Epithelial cell of esophagus (primary cell): ENCODE results near the gene SLC25A33.
"Not testable (repeated sequence)": the region's sequence is repeated elsewhere in the genome, so short reads cannot be mapped to it uniquely, and the experiment has no call there.

Experiments
- DNase-seq: peaks from one replicate; pipeline ENCODE4 v3.0.0; 2010; ENCODE audit warnings: low read depth
- H3K4me3 ChIP-seq: 2 replicates; pipeline ENCODE4 v1.5.1; 2011; ENCODE audit warnings: mild to moderate bottlenecking, low read length, control low read depth
- CTCF ChIP-seq: IDR thresholded peaks from 2 replicates; pipeline ENCODE4 v1.5.1; 2011; ENCODE audit warnings: low read depth, mild to moderate bottlenecking, low read length, control low read depth, inconsistent platforms; ENCODE audit not compliant: insufficient read depth; ENCODE audit errors: missing control alignments

Gene SLC25A33

GRCh38 chr1:9615316-9616063, 76.2 kb downstream of the SLC25A33 start:
- peak; percentile 59 for DNase-seq

GRCh38 chr1:9618909-9619679, 79.8 kb downstream of the SLC25A33 start:
- DNase-seq = no peak
- TF ChIP-seq CTCF = no peak
- no peak overlapping the region for H3K4me3 ChIP-seq

More at GRCh38 chr1:9615316-9616063, 76.2 kb downstream of the SLC25A33 start:
- peak; percentile 69 for TF ChIP-seq CTCF
- no peak overlapping the region for H3K4me3 ChIP-seq

- no peak overlapping the region for H3K4me3 ChIP-seq
- no peak for TF ChIP-seq CTCF
- DNase-seq = peak; percentile 12
Observed at GRCh38 chr1:9621032-9621431, 81.8 kb downstream of the SLC25A33 start.

- DNase-seq = no peak
- no peak for TF ChIP-seq CTCF
- H3K4me3 ChIP-seq = no peak overlapping the region
Observed at GRCh38 chr1:9624081-9624480, 84.8 kb downstream of the SLC25A33 start.

- not testable (repeated sequence) for H3K4me3 ChIP-seq, DNase-seq
Observed at GRCh38 chr1:9625030-9625429, 85.8 kb downstream of the SLC25A33 start.

GRCh38 chr1:9626201-9626608, 86.9 kb downstream of the SLC25A33 start:
- TF ChIP-seq CTCF = no peak
- H3K4me3 ChIP-seq = no peak overlapping the region
- no peak for DNase-seq

GRCh38 chr1:9628541-9629444, 89.5 kb downstream of the SLC25A33 start:
- no peak overlapping the region for H3K4me3 ChIP-seq

More at GRCh38 chr1:9628541-9629444, 89.5 kb downstream of the SLC25A33 start:
- TF ChIP-seq CTCF = no peak
- DNase-seq = no peak
